K562 (cell line): ENCODE data around the gene MTHFSD.

Experiments
- ELF1 ChIP-seq: fragments of 200-800 bp; sonication (Bioruptor generic); IDR thresholded peaks from 2 replicates; pipeline ENCODE4 v1.6.1; 2016; ENCODE audit warnings: missing genetic modification characterization, missing compliant biosample characterization
- IRF2 ChIP-seq: sonication (generic); formaldehyde crosslinking; IDR thresholded peaks from 2 replicates; pipeline ENCODE4 v1.8.1; 2022; ENCODE audit warnings: mild to moderate bottlenecking, missing genetic modification reagents
- PHB2 ChIP-seq: fragments of 450-650 bp; IDR thresholded peaks from 2 replicates; pipeline ENCODE4 v1.6.1; 2017; ENCODE audit warnings: low read depth
- RAD21 ChIP-seq, 2 experiments: fragments of 250-450 bp in 1 of 2; fragments of 450-650 bp in 1 of 2; sonication (Bioruptor Pico) in 1 of 2; formaldehyde crosslinking in 1 of 2; IDR thresholded peaks in 1 of 2; conservative IDR thresholded peaks in 1 of 2; 2 replicates each; pipeline versions ENCODE4 v1.4.0 to v1.8.0; 2020 to 2022; ENCODE audit warnings: mild to moderate bottlenecking in 2 of 2, moderate library complexity in 1 of 2
- XRCC5 ChIP-seq: fragments of 200-400 bp; formaldehyde crosslinking; IDR thresholded peaks from 2 replicates; pipeline ENCODE4 v1.6.1; 2017; ENCODE audit warnings: low read depth, mild to moderate bottlenecking, low read length
- ZNF274 ChIP-seq: IDR thresholded peaks from 2 replicates; pipeline ENCODE4 v1.6.1; 2011; ENCODE audit warnings: low read depth, mild to moderate bottlenecking, low read length, moderate library complexity, borderline replicate concordance
- TF ChIP-seq, protein P1 (sequence below), 3 experiments: IDR thresholded peaks in 2 of 3; conservative IDR thresholded peaks in 1 of 3; 2 replicates each; pipeline ENCODE4 v1.5.1; 2011 to 2012; ENCODE audit warnings: low read length in 3 of 3, mild to moderate bottlenecking in 3 of 3, control low read depth in 2 of 3, improper control_type of control experiment in 1 of 3, inconsistent platforms in 1 of 3, low read depth in 1 of 3, mixed read lengths in 1 of 3, moderate library complexity in 1 of 3; ENCODE audit not compliant: insufficient read depth in 2 of 3
- TF ChIP-seq, protein P2 (sequence below), 2 experiments: fragments of 250-450 bp in 1 of 2; fragments of 450-650 bp in 1 of 2; sonication (Bioruptor Pico) in 1 of 2; IDR thresholded peaks; 2 replicates each; pipeline versions ENCODE4 v1.6.1 to v1.8.0; 2016 to 2021; ENCODE audit warnings: mild to moderate bottlenecking in 2 of 2, moderate library complexity in 2 of 2, missing compliant biosample characterization in 1 of 2, missing genetic modification characterization in 1 of 2

DNA sequence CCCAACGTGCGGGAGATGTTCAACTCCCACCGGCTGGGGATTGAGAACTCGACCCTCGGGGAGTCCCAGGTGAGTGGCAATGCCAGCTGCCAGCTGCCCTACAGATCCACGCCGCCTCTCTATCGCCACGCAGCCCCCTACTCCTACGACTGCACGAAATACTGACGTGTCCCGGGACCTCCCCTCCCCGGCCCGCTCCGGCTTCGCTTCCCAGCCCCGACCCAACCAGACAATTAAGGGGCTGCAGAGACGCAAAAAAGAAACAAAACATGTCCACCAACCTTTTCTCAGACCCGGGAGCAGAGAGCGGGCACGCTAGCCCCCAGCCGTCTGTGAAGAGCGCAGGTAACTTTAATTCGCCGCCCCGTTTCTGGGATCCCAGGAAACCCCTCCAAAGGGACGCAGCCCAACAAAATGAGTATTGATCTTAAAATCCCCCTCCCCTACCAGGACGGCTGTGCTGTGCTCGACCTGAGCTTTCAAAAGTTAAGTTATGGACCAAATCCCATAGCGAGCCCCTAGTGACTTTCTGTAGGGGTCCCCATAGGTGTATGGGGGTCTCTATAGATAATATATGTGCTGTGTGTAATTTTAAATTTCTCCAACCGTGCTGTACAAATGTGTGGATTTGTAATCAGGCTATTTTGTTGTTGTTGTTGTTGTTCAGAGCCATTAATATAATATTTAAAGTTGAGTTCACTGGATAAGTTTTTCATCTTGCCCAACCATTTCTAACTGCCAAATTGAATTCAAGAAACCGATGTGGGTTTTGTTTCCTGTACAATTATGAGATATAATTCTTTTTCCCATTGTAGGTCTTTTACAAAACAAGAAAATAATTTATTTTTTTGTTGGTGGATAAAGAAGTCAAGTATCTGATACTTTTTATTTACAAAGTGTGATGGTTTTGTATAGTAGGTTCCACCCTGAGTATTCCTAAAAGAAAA lies 13.9 kb upstream of the MTHFSD start:
- TF ChIP-seq, protein P1, sequence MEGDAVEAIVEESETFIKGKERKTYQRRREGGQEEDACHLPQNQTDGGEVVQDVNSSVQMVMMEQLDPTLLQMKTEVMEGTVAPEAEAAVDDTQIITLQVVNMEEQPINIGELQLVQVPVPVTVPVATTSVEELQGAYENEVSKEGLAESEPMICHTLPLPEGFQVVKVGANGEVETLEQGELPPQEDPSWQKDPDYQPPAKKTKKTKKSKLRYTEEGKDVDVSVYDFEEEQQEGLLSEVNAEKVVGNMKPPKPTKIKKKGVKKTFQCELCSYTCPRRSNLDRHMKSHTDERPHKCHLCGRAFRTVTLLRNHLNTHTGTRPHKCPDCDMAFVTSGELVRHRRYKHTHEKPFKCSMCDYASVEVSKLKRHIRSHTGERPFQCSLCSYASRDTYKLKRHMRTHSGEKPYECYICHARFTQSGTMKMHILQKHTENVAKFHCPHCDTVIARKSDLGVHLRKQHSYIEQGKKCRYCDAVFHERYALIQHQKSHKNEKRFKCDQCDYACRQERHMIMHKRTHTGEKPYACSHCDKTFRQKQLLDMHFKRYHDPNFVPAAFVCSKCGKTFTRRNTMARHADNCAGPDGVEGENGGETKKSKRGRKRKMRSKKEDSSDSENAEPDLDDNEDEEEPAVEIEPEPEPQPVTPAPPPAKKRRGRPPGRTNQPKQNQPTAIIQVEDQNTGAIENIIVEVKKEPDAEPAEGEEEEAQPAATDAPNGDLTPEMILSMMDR (IDR thresholded peaks at IDR 0.05 in 2 of 3, conservative IDR thresholded peaks at IDR 0.05 in 1 of 3; ENCODE audit: insufficient read depth in 2 of 3, low read depth in 1 of 3, low read length in 3 of 3): no peak
- TF ChIP-seq ELF1 (tag): no peak
- TF ChIP-seq IRF2 (CRISPR knock-in tag): no peak
- TF ChIP-seq, protein P2, sequence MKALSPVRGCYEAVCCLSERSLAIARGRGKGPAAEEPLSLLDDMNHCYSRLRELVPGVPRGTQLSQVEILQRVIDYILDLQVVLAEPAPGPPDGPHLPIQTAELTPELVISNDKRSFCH (CRISPR knock-in tag; IDR thresholded peaks at IDR 0.05): no peak
- TF ChIP-seq, protein P2 (tag; IDR thresholded peaks at IDR 0.05): no peak
- no peak for TF ChIP-seq ZNF274
- no peak for TF ChIP-seq RAD21 (CRISPR knock-in tag; conservative IDR thresholded peaks at IDR 0.05 in 1 of 2, IDR thresholded peaks at IDR 0.05 in 1 of 2)
- TF ChIP-seq PHB2: no peak
- no peak for TF ChIP-seq XRCC5
